ENCODE results near the gene FAM50B. TPM values are rescaled to one million over a fixed set of nuclear protein-coding genes. Genes with fewer than 3 reads are reported as not detected.

The FAM50B gene
- total RNA-seq, 1 donor from 2014 or later, result 3.6 TPM

- H3K27ac Mint-ChIP-seq (ENCODE audit: unreplicated experiment), result no peak overlapping the region
- no peak for DNase-seq
- no peaks in the 10 kb centered on the region for H3K27me3 Mint-ChIP-seq (ENCODE audit: unreplicated experiment)
- H3K4me3 Mint-ChIP-seq (ENCODE audit: unreplicated experiment), result no peak overlapping the region
- TF ChIP-seq, protein P1, sequence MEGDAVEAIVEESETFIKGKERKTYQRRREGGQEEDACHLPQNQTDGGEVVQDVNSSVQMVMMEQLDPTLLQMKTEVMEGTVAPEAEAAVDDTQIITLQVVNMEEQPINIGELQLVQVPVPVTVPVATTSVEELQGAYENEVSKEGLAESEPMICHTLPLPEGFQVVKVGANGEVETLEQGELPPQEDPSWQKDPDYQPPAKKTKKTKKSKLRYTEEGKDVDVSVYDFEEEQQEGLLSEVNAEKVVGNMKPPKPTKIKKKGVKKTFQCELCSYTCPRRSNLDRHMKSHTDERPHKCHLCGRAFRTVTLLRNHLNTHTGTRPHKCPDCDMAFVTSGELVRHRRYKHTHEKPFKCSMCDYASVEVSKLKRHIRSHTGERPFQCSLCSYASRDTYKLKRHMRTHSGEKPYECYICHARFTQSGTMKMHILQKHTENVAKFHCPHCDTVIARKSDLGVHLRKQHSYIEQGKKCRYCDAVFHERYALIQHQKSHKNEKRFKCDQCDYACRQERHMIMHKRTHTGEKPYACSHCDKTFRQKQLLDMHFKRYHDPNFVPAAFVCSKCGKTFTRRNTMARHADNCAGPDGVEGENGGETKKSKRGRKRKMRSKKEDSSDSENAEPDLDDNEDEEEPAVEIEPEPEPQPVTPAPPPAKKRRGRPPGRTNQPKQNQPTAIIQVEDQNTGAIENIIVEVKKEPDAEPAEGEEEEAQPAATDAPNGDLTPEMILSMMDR (IDR thresholded peaks at IDR 0.05; ENCODE audit: partially characterized antibody, unreplicated experiment), result no peak
- H3K36me3 Mint-ChIP-seq (ENCODE audit: unreplicated experiment), result peaks cover 18% of the 10 kb centered on the region
- H3K4me1 Mint-ChIP-seq (ENCODE audit: low read depth, unreplicated experiment), result peaks cover 2% of the 10 kb centered on the region
- H3K9me3 Mint-ChIP-seq (ENCODE audit: unreplicated experiment), result peaks cover 8% of the 10 kb centered on the region
Measured at GRCh38 chr6:3885262-3886036, 36.3 kb downstream of the FAM50B start.

- TF ChIP-seq, protein P1 (IDR thresholded peaks at IDR 0.05; ENCODE audit: partially characterized antibody, unreplicated experiment), result no peak
- H3K9me3 Mint-ChIP-seq (ENCODE audit: unreplicated experiment), result no peaks in the 10 kb centered on the region
Measured at GRCh38 chr6:3887150-3887700, 38.1 kb downstream of the FAM50B start.

GRCh38 chr6:3888153-3888957, 39.2 kb downstream of the FAM50B start:
- Mint-ChIP-seq H3K36me3 (ENCODE audit: unreplicated experiment) (no peaks in the 10 kb centered on the region), H3K9me3 (ENCODE audit: unreplicated experiment) (no peaks in the 10 kb centered on the region), H3K27ac (ENCODE audit: unreplicated experiment) (no peak overlapping the region), H3K27me3 (ENCODE audit: unreplicated experiment) (no peaks in the 10 kb centered on the region), H3K4me1 (ENCODE audit: low read depth, unreplicated experiment) (peaks cover 2% of the 10 kb centered on the region), H3K4me3 (ENCODE audit: unreplicated experiment) (no peak overlapping the region)
- TF ChIP-seq, protein P1 (IDR thresholded peaks at IDR 0.05; ENCODE audit: partially characterized antibody, unreplicated experiment), result no peak
- DNase-seq, result no peak

More at GRCh38 chr6:3887150-3887700, 38.1 kb downstream of the FAM50B start:
- H3K4me1 Mint-ChIP-seq (ENCODE audit: low read depth, unreplicated experiment), result peaks cover 2% of the 10 kb centered on the region
- no peak for DNase-seq
- H3K36me3 Mint-ChIP-seq (ENCODE audit: unreplicated experiment), result peaks cover 4% of the 10 kb centered on the region
- no peak overlapping the region for H3K27ac Mint-ChIP-seq (ENCODE audit: unreplicated experiment)
- H3K4me3 Mint-ChIP-seq (ENCODE audit: unreplicated experiment), result no peak overlapping the region
- no peaks in the 10 kb centered on the region for H3K27me3 Mint-ChIP-seq (ENCODE audit: unreplicated experiment)

DNA sequence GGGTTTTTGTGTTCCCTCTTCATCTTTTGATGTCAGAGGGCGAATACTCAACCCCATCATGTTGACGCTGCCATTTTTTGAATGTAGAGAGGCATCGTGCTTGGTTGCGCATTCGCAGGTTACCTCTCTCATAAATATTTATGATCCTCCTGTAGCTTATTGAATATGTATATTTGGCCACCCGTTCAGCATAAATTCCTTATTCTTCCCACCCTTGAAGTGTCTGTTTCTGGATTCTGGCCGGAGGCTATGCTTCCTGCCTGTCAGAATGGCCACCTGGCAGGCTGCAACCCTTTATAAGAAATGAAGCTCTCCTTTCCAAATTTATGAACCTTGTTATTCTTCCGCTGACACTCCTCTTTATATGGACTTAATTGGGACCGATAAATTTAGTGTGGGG, 40.9 kb downstream of the FAM50B start:
- Mint-ChIP-seq H3K27me3 (ENCODE audit: unreplicated experiment) (no peaks in the 10 kb centered on the region), H3K36me3 (ENCODE audit: unreplicated experiment) (peaks cover 6% of the 10 kb centered on the region), H3K27ac (ENCODE audit: unreplicated experiment) (no peak overlapping the region), H3K9me3 (ENCODE audit: unreplicated experiment) (no peaks in the 10 kb centered on the region), H3K4me3 (ENCODE audit: unreplicated experiment) (no peak overlapping the region), H3K4me1 (ENCODE audit: low read depth, unreplicated experiment) (no peaks in the 10 kb centered on the region)
- no peak for DNase-seq
- TF ChIP-seq, protein P1 (IDR thresholded peaks at IDR 0.05; ENCODE audit: partially characterized antibody, unreplicated experiment), result no peak

Data from glutamatergic neuron (in vitro differentiated cells).